Adrenal gland (tissue), 12 donors: ENCODE measurements around the gene VIT. TPM values are rescaled to one million over a fixed set of nuclear protein-coding genes. Genes with fewer than 3 reads are reported as not detected.

Source experiments
- DNase-seq, 7 donors: peaks; one replicate each; pipeline ENCODE4 v3.0.0-alpha.2; 2019 to 2020
- H3K27ac ChIP-seq, 5 donors: fragments of 200-600 bp; sonication (generic) in 4 of 5; 1 replicate in 3 of 5; 2 replicates in 2 of 5; pipeline versions ENCODE4 v1.5.1 to v1.8.0; 2016 to 2020; ENCODE audit warnings: mild to moderate bottlenecking in 1 of 5
- H3K27me3 ChIP-seq: fragments of 200-600 bp; 2 replicates; pipeline ENCODE4 v1.8.0; 2021
- H3K36me3 ChIP-seq, 2 donors: fragments of 200-600 bp; replicated peaks in 1 of 2; 1 replicate in 1 of 2; 2 replicates in 1 of 2; pipeline versions ENCODE4 v1.5.1 to v1.8.0; 2018 to 2022
- H3K4me1 ChIP-seq, 2 donors: fragments of 200-600 bp; replicated peaks in 1 of 2; 1 replicate in 1 of 2; 2 replicates in 1 of 2; pipeline versions ENCODE4 v1.5.1 to v1.8.0; 2018 to 2021
- H3K4me3 ChIP-seq, 4 donors: fragments of 200-600 bp; sonication (generic) in 3 of 4; one replicate each; pipeline ENCODE4 v1.5.1; 2016 to 2018
- H3K9me3 ChIP-seq, 3 donors: fragments of 200-600 bp; sonication (generic) in 1 of 3; replicated peaks in 1 of 3; 1 replicate in 2 of 3; 2 replicates in 1 of 3; pipeline versions ENCODE4 v1.5.1 to v1.8.0; 2016 to 2021
- CTCF ChIP-seq, 6 experiments: fragments of 450-650 bp in 4 of 6; fragments of 200-600 bp in 2 of 6; sonication (generic) in 1 of 6; IDR thresholded peaks; 1 replicate in 5 of 6; 2 replicates in 1 of 6; pipeline versions ENCODE4 v1.5.1 to v1.8.0; 2016 to 2021; ENCODE audit warnings: antibody characterized with exemption in 6 of 6, mild to moderate bottlenecking in 2 of 6, moderate library complexity in 1 of 6
- POLR2A ChIP-seq, 2 donors: fragments of 450-650 bp; IDR thresholded peaks; one replicate each; pipeline ENCODE4 v1.6.1; 2017; ENCODE audit warnings: antibody characterized with exemption in 2 of 2, mild to moderate bottlenecking in 2 of 2, moderate library complexity in 1 of 2
- WGBS, 4 donors: extraction: QIAGEN DNeasy Blood & Tissue Kit in 2 of 4; methylation state at CpG; one replicate each; pipeline versions ENCODE4 v1.1.5 to v1.1.7; 2013 to 2017; 5-methylcytosine and 5-hydroxymethylcytosine counted together
- intact Hi-C, 2 donors: fragments of 100-400 bp; cut with DNase I; formaldehyde crosslinking; loops; one replicate each; pipeline versions ENCODE4 v1.14.1 to v1.15.0; 2022 to 2023
- polyA plus RNA-seq, 3 donors: library from polyadenylated mRNA; stranded (reverse); fragments of 200-250 nt in 2 of 3; fragments of 350-450 nt in 1 of 3; fragmentation: Illumina TruSeq in 1 of 3; extraction: RNeasy Lipid Tissue Mini Kit (QIAGEN cat#74804) in 1 of 3; gene quantifications; one replicate each; pipeline ENCODE4 v1.2.3, GENCODE V29; 2013 to 2014
- total RNA-seq, 9 donors: library from RNA; depleted of rRNA in 4 of 9; stranded (reverse); fragments of >200 nt in 4 of 9; fragments of 120-200 nt in 1 of 9; fragmentation: NEBNext Ultra II Directional in 1 of 9; extraction: Animal tissue kit (Norgen Biotek cat#: 25700) in 1 of 9; gene quantifications; one replicate each; pipeline versions ENCODE4 v1.1.0 to v1.2.4, GENCODE V29; 2013 to 2023
- donor health status: healthy with polysubstance abuse.
- donor health status: Bipolar disorder and iron deficiency.
- donor health status: DM: yes; HTN: yes; CAD: no.
- donor health status: DM: no; HTN: no; CAD: no.
- donor health status: DM: no; HTN: no; CAD: no.
- donor health status: DM: yes; HTN: yes; CAD: no.

VIT gene
- total and polyA plus RNA-seq, 12 donors, result 0.06 to 2.0 (median 0.40) TPM; not detected in 2

- 13 to 42% (median 22%) methylated on average over 2 of the region's 2 CpGs for WGBS, 4 donors
- Histone ChIP-seq H3K27ac (no peak overlapping the region), H3K4me1 (no peaks in the 10 kb centered on the region), H3K9me3 (no peaks in the 10 kb centered on the region), H3K4me3 (no peak overlapping the region), H3K36me3 (no peaks in the 10 kb centered on the region), H3K27me3 (peaks cover 4% of the 10 kb centered on the region)
- intact Hi-C loops, result loop anchor here in 1 of 2 donors (10.0 kb wide), 1 partner anchor 212 kb away; no protein-coding TSS in a partner anchor
- DNase-seq, result no peak
- TF ChIP-seq POLR2A (IDR thresholded peaks at IDR 0.05), result no peak
- no peak for TF ChIP-seq CTCF (IDR thresholded peaks at IDR 0.05)
These were observed 86.7 kb downstream of the VIT start for GRCh38 chr2:36783246-36783645.

DNA sequence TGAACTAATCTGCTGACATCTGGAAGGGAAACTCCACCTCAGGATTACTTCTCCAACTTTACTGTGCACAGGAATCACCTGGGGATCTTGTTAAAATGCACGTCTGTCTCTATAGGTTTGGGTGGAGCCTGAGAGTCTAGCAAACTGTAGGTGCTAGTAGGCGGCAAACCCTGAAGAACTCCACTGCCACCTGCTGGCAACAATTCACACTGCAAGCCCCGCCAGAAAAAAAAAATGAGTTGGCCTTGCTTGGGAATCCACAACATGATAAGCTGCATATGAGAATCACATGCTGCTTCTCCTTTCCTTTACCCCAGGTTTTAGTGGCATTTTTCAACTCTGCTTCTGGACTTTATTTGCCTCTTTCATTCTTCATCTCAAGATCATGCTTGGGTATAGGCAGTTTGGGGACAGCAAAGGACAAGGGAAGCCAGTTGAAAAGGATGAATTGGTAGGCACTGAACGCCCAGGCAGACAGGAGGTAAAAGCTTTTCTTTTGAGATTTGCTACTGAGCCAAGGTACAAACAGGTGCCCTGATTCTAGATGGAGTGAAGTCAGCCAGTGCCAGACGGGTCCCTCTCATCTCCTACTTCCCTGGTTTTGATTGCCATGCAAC, 88.8 kb downstream of the VIT start:
- H3K27ac ChIP-seq, result no peak overlapping the region
- TF ChIP-seq CTCF (IDR thresholded peaks at IDR 0.05), result peak; percentile 86 to 97 (median 90)
- no peak for TF ChIP-seq POLR2A (IDR thresholded peaks at IDR 0.05)
- intact Hi-C loops, result loop anchor here in 1 of 2 donors (10.0 kb wide), 1 partner anchor 210 kb away; no protein-coding TSS in a partner anchor
- no peak overlapping the region for H3K4me3 ChIP-seq
- peak; percentile 46 to 85 (median 64) for DNase-seq
- H3K27me3 ChIP-seq, result peaks cover 4% of the 10 kb centered on the region
- H3K4me1 ChIP-seq, result no peaks in the 10 kb centered on the region
- H3K36me3 ChIP-seq, result no peaks in the 10 kb centered on the region
- 22 to 31% (median 28%) methylated on average over 5 of the region's 5 CpGs for WGBS, 4 donors
- H3K9me3 ChIP-seq, result no peaks in the 10 kb centered on the region

- WGBS, 4 donors, result 61 to 63% (median 62%) methylated on average over 11 of the region's 11 CpGs
- no peak for DNase-seq
- intact Hi-C loops, result loop anchor here in 1 of 2 donors (10.0 kb wide), 1 partner anchor 206 kb away; no protein-coding TSS in a partner anchor
- H3K36me3 ChIP-seq, result no peaks in the 10 kb centered on the region
- TF ChIP-seq CTCF (IDR thresholded peaks at IDR 0.05) (no peak), POLR2A (IDR thresholded peaks at IDR 0.05) (no peak)
- no peaks in the 10 kb centered on the region for H3K4me1 ChIP-seq
- H3K9me3 ChIP-seq, result no peaks in the 10 kb centered on the region
- no peak overlapping the region for H3K4me3 ChIP-seq
- no peak overlapping the region for H3K27ac ChIP-seq
- H3K27me3 ChIP-seq, result peaks cover 4% of the 10 kb centered on the region
These were observed 92.8 kb downstream of the VIT start for GRCh38 chr2:36789181-36789804.

GRCh38 chr2:36792951-36793350, 96.4 kb downstream of the VIT start:
- Histone ChIP-seq H3K9me3 (no peaks in the 10 kb centered on the region), H3K4me3 (no peak overlapping the region), H3K4me1 (no peaks in the 10 kb centered on the region), H3K36me3 (no peaks in the 10 kb centered on the region), H3K27me3 (no peaks in the 10 kb centered on the region), H3K27ac (no peak overlapping the region)
- WGBS, 4 donors, result 48 to 65% (median 57%) methylated on average over 2 of the region's 2 CpGs
- no peak for DNase-seq
- intact Hi-C loops, result no loop called here
- no peak for TF ChIP-seq CTCF (IDR thresholded peaks at IDR 0.05)
- no peak for TF ChIP-seq POLR2A (IDR thresholded peaks at IDR 0.05)
